HEK293T (cell line): ENCODE measurements around the gene MPIG6B.

Experiments
- CTCF ChIA-PET: fragments of 350-600 bp; formaldehyde crosslinking; extraction: SDS; loops from one replicate; lab custom pipeline; 2021; ENCODE audit warnings: antibody characterized with exemption, inconsistent platforms; lab: Yijun Ruan, JAX
- POLR2A ChIA-PET: fragments of 350-600 bp; formaldehyde crosslinking; extraction: SDS; loops from one replicate; lab custom pipeline; 2020; ENCODE audit warnings: antibody characterized with exemption, inconsistent platforms; lab: Yijun Ruan, JAX
- DNase-seq: peaks from one replicate; pipeline ENCODE4 v3.0.0; 2012; ENCODE audit warnings: mixed read lengths; ENCODE audit errors: extremely low spot score
- ARNT ChIP-seq: fragments of 450-650 bp; IDR thresholded peaks from 2 replicates; pipeline ENCODE4 v1.6.1; 2017; ENCODE audit warnings: mild to moderate bottlenecking
- BHLHE40 ChIP-seq: fragments of 450-650 bp; IDR thresholded peaks from 2 replicates; pipeline ENCODE4 v1.6.1; 2016; ENCODE audit warnings: mild to moderate bottlenecking, moderate library complexity, borderline replicate concordance
- CTBP1 ChIP-seq: fragments of 450-650 bp; IDR thresholded peaks from 2 replicates; pipeline ENCODE4 v1.6.1; 2016; ENCODE audit warnings: borderline replicate concordance
- ELF4 ChIP-seq: fragments of 450-650 bp; IDR thresholded peaks from 2 replicates; pipeline ENCODE4 v1.6.1; 2017; ENCODE audit warnings: antibody characterized with exemption
- FOXA1 ChIP-seq: fragments of 450-650 bp; IDR thresholded peaks from 2 replicates; pipeline ENCODE4 v1.6.1; 2016; ENCODE audit warnings: mild to moderate bottlenecking
- FOXK2 ChIP-seq: fragments of 450-650 bp; IDR thresholded peaks from 2 replicates; pipeline ENCODE4 v1.6.1; 2016; ENCODE audit warnings: mild to moderate bottlenecking
- FOXM1 ChIP-seq: fragments of 450-650 bp; IDR thresholded peaks from 2 replicates; pipeline ENCODE4 v1.6.1; 2017; ENCODE audit warnings: mild to moderate bottlenecking, borderline replicate concordance
- HDGF ChIP-seq: fragments of 450-650 bp; IDR thresholded peaks from 2 replicates; pipeline ENCODE4 v1.6.1; 2017; ENCODE audit warnings: antibody characterized with exemption, borderline replicate concordance
- L3MBTL2 ChIP-seq: fragments of 450-650 bp; conservative IDR thresholded peaks from 2 replicates; pipeline ENCODE4 v1.6.1; 2016; ENCODE audit warnings: mild to moderate bottlenecking
- LEF1 ChIP-seq: fragments of 450-650 bp; IDR thresholded peaks from 2 replicates; pipeline ENCODE4 v1.6.1; 2017; ENCODE audit warnings: mild to moderate bottlenecking, borderline replicate concordance
- NFRKB ChIP-seq: fragments of 450-650 bp; IDR thresholded peaks from 2 replicates; pipeline ENCODE4 v1.6.1; 2016; ENCODE audit warnings: mild to moderate bottlenecking, moderate library complexity
- SP1 ChIP-seq: fragments of 450-650 bp; IDR thresholded peaks from 2 replicates; pipeline ENCODE4 v1.6.1; 2017
- SUZ12 ChIP-seq: fragments of 450-650 bp; IDR thresholded peaks from 2 replicates; pipeline ENCODE4 v1.6.1; 2016; ENCODE audit warnings: mild to moderate bottlenecking
- TARDBP ChIP-seq: fragments of 450-650 bp; IDR thresholded peaks from 2 replicates; pipeline ENCODE4 v1.6.1; 2016
- ZNF384 ChIP-seq: fragments of 450-650 bp; IDR thresholded peaks from 2 replicates; pipeline ENCODE4 v1.6.1; 2016
- TF ChIP-seq, protein P1 (sequence below): fragments of 450-650 bp; IDR thresholded peaks from 2 replicates; pipeline ENCODE4 v1.6.1; 2016

Gene MPIG6B

DNA sequence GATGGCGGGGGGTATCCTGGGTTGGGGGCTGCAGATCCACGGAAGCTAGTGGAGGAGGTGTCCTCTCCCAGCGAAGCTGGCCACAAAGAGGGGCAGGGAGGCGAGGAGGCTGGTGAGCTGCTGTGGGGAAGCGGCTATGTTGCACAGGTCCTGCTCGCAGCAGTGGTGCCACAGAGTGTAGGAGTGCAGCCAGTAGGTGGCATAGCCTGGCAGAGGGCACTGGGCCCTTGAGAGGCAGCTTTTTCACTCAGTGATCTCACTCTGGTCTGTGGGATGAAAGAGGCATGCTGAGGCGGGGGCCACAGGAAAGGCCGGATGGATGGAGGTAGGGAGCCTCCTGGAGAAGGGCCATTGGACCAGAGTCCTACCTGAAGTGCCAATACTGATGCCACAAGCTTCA, 10.9 kb upstream of the MPIG6B start:
- no peak for DNase-seq
- TF ChIP-seq NFRKB (no peak), FOXM1 (no peak)
- TF ChIP-seq, protein P1, sequence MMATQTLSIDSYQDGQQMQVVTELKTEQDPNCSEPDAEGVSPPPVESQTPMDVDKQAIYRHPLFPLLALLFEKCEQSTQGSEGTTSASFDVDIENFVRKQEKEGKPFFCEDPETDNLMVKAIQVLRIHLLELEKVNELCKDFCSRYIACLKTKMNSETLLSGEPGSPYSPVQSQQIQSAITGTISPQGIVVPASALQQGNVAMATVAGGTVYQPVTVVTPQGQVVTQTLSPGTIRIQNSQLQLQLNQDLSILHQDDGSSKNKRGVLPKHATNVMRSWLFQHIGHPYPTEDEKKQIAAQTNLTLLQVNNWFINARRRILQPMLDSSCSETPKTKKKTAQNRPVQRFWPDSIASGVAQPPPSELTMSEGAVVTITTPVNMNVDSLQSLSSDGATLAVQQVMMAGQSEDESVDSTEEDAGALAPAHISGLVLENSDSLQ: no peak
- ChIA-PET CTCF (no interaction called here), POLR2A (interaction anchor here (1.3 to 5.2 kb wide), 2 partner anchors 9 to 27 kb away, joined by 6 to 43 read pairs; partner anchors contain the start of genes ABHD16A and MSH5)

DNA sequence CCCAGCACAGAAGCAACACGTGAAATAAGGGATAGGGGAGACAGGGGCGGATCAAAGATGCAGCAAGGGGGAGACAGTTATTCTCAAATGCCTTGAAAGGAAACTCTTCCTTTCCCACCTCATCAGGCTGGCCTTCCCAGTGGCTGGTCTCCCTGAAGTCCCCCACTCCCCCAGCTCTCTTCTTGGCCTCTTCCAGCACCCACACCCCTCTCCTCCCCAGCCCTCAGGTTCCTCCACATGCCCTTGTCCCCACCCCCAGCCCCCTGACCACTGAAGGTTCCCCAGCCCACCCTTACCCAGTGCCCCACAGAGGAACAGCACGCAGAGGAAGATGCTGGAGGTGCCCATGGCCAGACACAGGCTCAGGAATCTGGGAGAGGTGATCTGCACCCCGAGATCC, 9.7 kb upstream of the MPIG6B start:
- no peak for DNase-seq
- ChIA-PET POLR2A (interaction anchor here (0.8 to 5.2 kb wide), 9 partner anchors 10 to 133 kb away, joined by 3 to 43 read pairs (median 4); partner anchors contain the start of genes ABHD16A, GPANK1, MPIG6B and MSH5), CTCF (interaction anchor here (0.6 to 2.2 kb wide), 3 partner anchors 16 to 56 kb away, joined by 4 to 13 read pairs (median 8); partner anchors contain the start of gene DDAH2)
- TF ChIP-seq L3MBTL2 (no peak), NFRKB (no peak), ELF4 (no peak), ARNT (no peak), SUZ12 (no peak)

DNA sequence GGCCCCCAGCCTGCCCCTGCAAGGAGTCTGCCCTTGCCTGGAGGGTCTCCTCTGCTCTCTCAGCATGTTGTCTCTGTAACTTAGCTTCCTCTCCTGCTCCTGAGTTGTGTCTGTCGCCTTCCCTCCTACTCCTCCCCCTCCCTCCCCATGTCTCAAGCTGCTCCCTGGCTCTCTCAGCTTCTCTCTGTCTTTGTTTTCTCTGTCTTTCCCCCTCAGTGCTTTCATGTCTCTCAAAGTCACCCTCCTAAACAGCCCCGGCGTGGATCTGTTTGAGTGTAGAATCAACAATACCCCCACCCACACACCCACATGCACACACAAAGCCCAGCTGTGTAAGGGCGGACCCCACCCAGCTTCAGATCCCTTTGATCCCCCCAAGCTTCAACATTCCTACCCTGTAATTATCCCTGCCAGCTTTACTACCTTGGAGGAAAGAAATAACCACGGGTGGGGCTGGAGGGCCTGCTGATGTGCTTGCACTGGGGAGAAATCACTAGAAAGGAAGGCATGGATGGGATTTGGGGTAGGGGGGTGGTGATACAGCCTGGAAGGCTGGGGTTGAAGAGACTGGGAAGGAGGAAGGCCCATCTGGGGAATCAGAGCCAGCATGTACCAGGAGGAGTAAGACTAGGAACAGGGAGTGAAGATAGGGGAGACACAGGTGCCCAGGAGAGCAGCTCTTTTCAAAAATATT, 9.0 kb upstream of the MPIG6B start:
- no peak for TF ChIP-seq FOXM1
- TF ChIP-seq, protein P1: no peak
- TF ChIP-seq FOXK2: no peak
- TF ChIP-seq LEF1: no peak
- TF ChIP-seq TARDBP: no peak
- no peak for TF ChIP-seq SUZ12
- no peak for TF ChIP-seq HDGF
- no peak for TF ChIP-seq CTBP1
- TF ChIP-seq SP1: no peak
- no peak for TF ChIP-seq L3MBTL2
- TF ChIP-seq BHLHE40: no peak
- TF ChIP-seq ARNT: no peak
- no peak for TF ChIP-seq ELF4
- TF ChIP-seq ZNF384: no peak
- TF ChIP-seq NFRKB: no peak
- TF ChIP-seq FOXA1: no peak
- DNase-seq: no peak
- ChIA-PET POLR2A (interaction anchor here (0.8 to 5.2 kb wide), 12 partner anchors 8 to 133 kb away, joined by 3 to 43 read pairs (median 4); partner anchors contain the start of genes ABHD16A, GPANK1, HSPA1B and LY6G6F), CTCF (interaction anchor here (0.6 to 2.2 kb wide), 3 partner anchors 16 to 56 kb away, joined by 4 to 13 read pairs (median 8); partner anchors contain the start of gene DDAH2)

DNA sequence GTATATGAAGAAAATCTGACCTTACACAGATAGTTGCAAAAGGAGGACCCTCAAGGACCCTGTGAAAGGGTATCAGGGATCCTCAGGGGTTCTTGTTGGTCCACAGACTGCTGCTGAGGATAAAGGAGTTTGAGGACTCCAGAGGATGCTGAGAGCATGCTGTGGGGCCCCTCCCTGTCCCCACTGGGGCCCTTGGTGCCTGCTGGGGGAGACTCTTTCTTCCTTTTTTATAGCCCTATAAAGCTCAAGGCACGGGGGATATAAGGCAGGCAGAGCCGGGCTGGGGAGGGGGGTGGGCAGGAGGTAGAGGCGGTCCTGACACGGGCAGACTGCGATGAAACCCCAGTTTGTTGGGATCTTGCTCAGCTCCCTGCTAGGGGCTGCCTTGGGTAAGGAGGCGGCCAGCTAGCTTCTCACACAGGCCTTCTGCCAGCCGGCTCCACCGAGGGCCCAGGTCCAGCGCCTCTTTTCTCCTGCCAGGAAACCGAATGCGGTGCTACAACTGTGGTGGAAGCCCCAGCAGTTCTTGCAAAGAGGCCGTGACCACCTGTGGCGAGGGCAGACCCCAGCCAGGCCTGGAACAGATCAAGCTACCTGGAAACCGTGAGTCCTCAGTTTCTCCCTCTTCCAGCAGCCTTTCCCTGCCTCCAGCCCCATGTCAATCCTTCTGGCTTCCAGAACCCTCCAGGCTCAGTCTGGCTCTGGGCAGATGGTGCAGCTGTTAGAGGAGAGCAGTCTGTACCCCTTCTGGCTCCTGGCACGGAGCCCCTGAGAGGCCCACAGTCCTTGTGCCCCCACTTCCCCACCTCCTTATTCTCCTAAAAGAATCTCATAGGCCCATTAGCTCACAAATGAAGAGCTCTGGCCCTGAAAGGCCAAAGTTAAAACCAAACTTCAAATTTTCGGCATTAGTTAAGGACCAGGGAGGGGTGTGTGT, 7.9 kb upstream of the MPIG6B start, which contains the start of gene LY6G6D:
Gene LY6G6D (plus strand): TSS at position 327 of the 937 bp plus-strand sequence. CDS start 8 bp downstream, at position 335.
- ChIA-PET POLR2A (interaction anchor here (0.9 to 5.2 kb wide), 7 partner anchors 8 to 112 kb away, joined by 3 to 43 read pairs (median 3); partner anchors contain the start of genes ABHD16A, HSPA1B, LY6G6F and MPIG6B), CTCF (interaction anchor here (2.2 kb wide), 1 partner anchor 15 kb away, joined by 13 read pairs; the partner anchor contains the start of gene DDAH2)
- no peak for DNase-seq
- no peak for TF ChIP-seq ARNT
- TF ChIP-seq FOXK2: no peak
- TF ChIP-seq LEF1: no peak
- TF ChIP-seq TARDBP: no peak
- TF ChIP-seq L3MBTL2: no peak
- no peak for TF ChIP-seq CTBP1
- no peak for TF ChIP-seq SUZ12
- TF ChIP-seq HDGF: no peak
- no peak for TF ChIP-seq ELF4
- no peak for TF ChIP-seq NFRKB
- TF ChIP-seq SP1: no peak
- no peak for TF ChIP-seq FOXA1
- TF ChIP-seq FOXM1: no peak
- TF ChIP-seq ZNF384: no peak
- TF ChIP-seq, protein P1: no peak
- TF ChIP-seq BHLHE40: no peak

DNA sequence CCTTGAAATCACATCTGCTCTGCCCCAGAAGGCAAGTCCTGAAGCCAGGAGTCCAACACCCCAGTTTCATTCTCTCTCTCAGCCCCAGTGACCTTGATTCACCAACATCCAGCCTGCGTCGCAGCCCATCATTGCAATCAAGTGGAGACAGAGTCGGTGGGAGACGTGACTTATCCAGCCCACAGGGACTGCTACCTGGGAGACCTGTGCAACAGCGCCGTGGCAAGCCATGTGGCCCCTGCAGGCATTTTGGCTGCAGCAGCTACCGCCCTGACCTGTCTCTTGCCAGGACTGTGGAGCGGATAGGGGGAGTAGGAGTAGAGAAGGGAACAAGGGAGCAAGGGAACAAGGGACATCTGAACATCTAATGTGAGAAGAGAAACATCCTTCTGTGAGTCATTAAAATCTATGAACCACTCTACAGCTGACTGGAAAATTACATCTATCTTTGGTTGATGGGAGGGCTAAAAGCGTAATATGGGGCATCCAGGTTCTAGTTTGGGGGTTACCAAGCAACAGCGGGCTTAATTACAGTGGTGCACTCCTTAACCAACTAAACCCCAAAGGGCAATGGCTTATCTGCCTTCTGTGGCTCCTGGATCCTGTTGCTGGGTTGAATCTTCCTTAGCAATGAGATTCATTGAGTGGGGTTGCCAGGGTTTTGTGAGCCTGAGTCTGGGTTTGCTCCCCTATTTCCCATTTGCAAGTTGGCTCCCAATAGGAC, 5.5 kb upstream of the MPIG6B start:
- TF ChIP-seq TARDBP (no peak), FOXK2 (no peak), LEF1 (no peak), CTBP1 (no peak), FOXA1 (no peak), SP1 (no peak), HDGF (no peak), SUZ12 (no peak), L3MBTL2 (no peak), ARNT (no peak), FOXM1 (no peak), ELF4 (no peak), NFRKB (no peak), ZNF384 (no peak), BHLHE40 (no peak)
- TF ChIP-seq, protein P1: no peak
- CTCF ChIA-PET: interaction anchor here (0.6 kb wide), 1 partner anchor 383 kb away, joined by 5 read pairs; no protein-coding TSS in a partner anchor
- POLR2A ChIA-PET: no interaction called here
- no peak for DNase-seq
